A204.1 (cell line): ENCODE results near the gene SNTB2.
"Not testable (repeated sequence)": the region's sequence is repeated elsewhere in the genome, so short reads cannot be mapped to it uniquely, and the experiment has no call there.

Experiments used
- FAIRE-seq: peaks from 2 replicates; lab custom pipeline; 2012; peaks lifted over from hg19 to GRCh38; lab: Jason Lieb, UNC

SNTB2 gene

DNA sequence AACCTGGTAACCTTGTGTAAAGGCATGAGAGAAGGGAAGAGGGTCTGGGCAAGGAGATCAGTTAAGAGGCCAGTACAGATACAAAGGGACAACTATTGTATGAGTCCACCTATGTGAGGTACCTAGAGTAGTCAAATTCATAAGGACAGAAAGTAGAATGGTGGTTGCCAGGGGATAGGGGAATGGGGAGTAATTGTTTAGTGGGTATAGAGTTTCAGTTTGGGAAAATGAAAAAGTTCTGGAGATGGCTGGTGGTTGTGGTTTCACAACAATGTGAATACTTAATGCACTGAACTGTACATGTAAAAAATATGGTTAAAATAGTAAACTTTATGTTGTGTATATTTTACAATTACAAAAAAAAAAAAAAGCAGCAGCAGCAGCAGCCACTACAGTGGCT is 49.4 kb downstream of the SNTB2 start:
- FAIRE-seq, result no peak

DNA sequence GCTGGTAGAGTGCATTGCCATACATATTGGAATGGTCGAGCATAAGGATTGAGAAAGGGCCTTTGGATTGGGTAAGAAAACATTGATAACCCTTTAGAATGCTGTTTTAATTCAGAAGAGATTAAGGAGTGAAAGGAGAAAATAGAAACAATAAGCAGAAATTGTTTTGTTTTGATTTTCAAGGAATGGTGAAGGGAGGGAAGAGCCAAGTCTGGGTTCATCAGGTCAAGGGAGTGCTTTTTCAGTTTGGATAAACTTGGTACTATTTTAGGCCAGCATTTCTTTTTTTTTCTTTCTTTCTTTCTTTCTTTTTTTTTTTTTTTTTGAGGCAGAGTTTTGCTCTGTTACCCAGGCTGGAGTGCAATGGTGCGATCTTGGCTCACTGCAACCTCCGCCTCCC is 50.3 kb downstream of the SNTB2 start:
- FAIRE-seq, result no peak

DNA sequence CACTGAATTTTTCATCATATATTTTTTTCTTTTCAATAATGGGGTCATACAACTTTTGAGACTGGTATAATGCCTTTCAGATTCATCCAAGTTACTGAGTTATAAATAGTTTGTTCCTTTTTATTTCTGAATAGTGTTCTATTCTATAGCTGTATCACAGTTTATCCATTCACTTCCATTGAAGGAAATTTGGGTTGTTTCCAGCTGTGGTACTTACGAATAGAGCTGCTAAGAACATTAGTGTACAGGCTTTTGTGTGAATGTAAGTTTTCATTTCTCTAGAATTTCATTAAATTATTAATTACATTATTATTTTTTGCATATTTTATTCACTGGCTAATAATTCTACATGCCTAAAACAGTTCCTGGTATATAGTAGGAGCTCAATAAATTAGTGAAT is 52.9 kb downstream of the SNTB2 start:
- FAIRE-seq, result no peak

DNA sequence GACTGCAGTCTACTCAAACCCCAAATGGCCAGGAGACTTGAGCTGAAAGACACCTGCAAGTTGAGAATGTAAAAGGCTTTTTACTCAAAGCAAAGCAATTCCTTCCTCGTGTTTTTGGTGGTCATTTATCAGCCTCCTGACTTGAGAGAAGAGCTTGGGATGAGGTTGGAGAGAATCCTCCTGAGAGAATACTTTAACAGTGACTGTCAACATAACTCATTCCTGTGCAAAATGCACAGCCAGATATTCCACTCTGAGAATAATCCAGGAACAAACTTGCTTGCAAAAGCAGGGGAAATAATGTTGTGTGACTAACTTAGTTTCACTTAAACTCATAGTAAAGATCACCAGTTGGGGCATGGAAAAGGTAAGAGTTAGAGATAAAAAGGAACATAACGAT is 53.4 kb downstream of the SNTB2 start:
- FAIRE-seq, result no peak

DNA sequence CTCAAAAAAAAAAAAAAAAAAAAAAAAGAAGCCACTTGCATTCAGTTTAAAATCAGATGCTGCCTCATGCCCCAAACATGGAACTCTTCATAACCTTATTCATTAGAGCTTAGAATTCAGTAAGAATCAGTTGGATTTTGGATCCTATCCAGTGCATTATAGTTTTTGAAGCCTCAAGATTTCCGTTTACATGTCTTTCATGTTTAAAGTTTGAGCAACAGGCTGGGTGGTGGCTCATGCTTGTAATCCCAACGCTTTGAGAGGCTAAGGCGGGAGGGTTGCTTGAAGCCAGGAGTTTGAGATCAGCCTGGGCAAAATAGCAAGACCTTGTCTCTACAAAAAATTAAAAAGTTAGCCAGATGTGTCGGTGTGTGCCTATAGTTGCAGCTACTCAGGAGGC is 55.0 kb downstream of the SNTB2 start:
- FAIRE-seq, result no peak

DNA sequence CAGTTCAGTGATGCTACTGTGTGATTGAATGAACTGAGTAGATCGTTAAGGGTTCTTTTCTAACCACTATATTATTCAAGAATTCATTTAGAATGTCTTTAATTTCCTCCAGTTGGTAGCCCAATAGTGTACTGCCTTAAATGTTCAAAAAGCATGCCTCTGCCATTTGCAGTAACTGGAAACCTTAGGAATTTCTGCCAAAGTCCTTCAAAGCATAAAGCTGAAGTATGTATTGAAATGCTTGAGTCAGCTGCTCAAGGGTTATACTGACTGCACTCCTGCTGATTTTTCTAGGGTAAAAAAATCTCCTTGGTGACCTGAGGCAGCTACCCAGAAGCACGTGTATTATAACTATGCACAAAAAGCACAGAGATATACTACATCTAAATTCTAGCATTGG is 56.5 kb downstream of the SNTB2 start:
- FAIRE-seq, result no peak

DNA sequence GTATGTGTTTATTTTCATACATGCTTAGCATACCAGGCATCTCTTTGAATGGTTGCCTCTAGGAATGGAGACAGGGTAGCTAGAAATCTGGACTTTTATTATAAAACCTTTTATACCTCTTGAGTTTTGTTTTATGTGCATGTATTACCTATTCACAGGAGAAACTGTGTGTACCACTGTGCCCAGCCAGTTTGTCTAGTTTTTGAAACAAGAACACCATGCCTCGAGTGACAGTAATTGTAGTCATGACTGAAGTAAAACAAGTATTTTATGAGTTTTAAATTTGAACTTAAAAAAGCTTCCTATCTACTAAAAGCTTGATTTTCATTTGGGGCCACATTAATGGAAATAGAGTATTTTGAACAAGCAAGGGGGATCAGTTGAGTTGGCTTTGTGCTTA is 57.4 kb downstream of the SNTB2 start:
- FAIRE-seq, result no peak

DNA sequence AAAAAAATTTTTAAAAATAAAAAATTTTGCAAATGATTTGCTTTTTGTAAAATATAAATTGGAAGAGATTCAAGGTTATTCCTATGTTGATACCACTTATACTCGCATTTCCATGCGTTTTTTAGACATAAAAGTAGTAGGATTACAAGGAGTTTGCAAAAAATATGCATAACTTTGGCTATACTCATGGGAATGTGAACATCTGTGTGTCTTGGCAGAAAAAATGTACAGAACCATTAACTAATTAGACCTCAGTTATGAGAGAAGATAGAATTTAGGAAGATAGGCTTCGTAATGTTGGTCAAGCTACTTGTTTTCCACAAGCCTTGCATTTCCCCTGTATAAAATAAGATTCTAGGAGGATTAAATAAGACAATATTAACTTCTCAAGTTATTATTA is 63.1 kb downstream of the SNTB2 start:
- FAIRE-seq, result no peak

DNA sequence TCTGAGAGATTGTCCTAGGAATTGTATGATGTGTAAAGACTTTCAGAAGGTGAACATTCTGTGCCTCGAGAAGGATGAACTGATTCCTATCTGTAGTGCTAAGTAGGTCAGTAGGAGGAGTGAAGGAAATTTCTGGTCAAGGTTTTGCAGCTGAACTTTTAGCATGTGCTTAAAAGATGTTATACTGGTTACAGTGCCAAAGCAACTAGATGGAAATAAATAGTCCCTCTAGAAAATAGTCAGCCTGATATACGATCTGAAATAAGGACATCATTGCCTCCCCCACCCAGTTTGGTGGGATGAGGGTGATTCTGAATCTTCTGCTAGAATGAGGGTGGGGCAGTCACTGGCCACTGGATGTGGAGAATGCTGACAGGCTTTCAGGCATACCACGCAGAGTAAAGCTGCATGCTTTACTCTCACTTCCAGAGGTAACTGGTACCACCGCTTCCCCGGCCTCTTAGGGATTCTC is 66.9 kb downstream of the SNTB2 start:
- no peak for FAIRE-seq

DNA sequence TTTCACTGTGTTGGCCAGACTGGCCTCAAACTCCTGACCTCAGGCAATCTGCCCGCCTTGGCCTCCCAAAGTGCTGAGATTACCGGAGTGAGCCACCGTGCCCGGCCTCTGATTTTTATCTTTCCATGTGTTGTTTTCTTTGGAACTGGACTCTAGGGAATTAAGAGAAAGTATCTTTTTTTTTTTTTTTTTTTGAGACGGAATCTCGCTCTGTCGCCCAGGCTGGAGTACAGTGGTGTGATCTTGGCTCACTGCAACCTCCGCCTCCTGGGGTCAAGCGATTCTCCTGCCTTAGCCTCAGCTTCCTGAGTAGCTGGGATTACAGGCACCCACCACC is 72.4 kb downstream of the SNTB2 start:
- FAIRE-seq, result not testable (repeated sequence)

DNA sequence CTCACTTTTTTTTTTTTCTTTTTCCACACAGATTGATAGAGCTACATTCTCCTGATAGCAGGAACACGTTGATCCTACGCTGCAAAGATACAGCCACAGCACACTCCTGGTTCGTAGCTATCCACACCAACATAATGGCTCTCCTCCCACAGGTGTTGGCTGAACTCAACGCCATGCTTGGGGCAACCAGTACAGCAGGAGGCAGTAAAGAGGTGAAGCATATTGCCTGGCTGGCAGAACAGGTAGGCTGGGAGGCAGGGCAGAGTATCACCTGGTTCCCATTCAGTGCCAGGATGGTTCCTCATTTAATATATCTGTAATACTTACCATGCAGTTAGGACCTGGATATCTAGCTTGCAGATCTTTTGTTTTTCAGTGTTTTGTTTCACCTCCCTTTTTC is 73.1 kb downstream of the SNTB2 start:
- FAIRE-seq, result no peak

DNA sequence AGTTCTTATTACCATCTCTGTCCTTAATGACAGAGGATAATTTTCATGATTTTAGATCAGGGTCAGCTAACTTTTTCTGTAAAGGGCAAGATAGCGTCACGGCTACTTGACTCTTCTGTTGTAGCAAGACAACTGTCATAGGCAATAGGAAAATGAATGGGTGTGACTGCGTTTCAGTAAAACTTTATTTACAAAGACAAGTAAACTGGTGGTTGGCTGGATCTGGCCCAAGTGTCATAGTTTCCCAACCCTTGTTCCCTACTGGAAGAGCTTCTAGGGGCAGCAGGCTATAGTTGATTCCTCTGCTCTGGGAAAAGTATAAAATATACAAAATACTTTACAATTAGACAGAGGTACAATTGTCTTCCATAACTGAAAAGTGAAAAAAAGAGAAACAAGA is 73.5 kb downstream of the SNTB2 start:
- no peak for FAIRE-seq

DNA sequence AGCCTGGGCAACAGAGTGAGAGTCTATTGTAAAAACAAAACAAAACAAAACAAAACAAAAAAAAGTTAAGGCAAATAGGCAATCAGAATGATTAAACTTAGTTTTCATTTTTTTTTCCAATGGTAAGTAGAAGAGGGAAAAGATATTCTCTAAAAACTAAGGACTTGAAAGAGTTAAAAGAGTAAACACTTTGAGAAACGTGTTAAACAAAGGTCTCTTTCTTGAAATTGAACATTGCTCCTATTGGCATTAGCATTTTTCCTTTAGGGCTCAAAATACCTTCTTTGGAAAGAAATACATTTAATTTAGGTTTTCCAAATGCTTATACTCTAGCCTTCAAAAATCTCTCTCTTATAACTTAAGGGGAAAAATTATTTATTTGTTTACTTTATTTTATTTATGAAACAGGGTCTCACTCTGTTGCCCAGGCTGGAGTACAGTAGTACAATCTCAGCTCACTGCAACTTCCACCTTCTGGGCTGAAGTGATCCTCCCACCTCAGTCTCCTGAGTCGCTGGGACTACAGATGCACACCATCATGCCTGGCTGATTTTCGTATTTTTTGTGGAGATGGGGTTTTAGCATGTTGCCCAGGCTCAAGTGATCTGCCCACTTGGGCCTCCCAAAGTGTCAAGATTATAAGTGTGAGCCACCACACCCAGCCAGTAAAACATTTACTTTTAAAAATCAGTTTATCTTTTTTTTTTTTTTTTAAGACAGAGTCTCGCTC is 79.5 kb downstream of the SNTB2 start:
- no peak for FAIRE-seq

DNA sequence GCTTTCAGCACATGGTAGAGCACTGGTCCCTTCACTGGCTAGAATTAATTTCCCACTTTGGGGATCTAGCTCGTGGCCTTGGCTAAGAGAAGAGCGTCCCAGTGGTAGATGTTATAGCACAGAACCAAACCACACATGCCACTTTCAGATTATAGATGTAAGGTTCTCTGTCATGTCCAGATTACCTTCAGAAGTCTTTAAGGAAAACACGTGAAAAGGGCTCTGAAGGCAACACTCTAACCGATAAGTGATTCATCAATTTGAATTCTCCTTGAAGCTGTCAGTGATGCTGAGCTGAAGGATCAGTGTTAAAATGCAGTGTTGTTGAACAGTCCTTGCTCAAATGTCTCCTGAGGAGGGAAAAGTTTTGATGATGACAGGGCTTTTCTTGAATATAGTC is 80.7 kb downstream of the SNTB2 start:
- no peak for FAIRE-seq

DNA sequence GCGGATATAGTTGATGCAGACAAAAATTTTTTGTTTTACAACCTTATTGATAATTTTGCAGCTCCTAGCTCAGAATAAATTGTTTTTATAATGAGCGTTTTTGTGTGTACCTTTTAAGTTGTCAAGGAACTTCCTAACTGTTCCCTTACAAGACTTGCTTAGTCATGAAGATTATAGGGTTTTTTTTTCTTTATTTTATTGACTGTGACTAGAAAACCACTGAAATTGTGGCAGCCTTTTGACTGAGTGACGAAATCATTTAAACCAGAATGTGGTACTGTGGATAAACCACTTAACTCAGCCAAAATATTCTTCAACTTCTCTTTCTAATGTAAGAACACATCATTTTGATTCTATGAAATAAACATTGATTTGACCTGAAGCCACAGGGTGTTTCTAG is 83.4 kb downstream of the SNTB2 start:
- no peak for FAIRE-seq

DNA sequence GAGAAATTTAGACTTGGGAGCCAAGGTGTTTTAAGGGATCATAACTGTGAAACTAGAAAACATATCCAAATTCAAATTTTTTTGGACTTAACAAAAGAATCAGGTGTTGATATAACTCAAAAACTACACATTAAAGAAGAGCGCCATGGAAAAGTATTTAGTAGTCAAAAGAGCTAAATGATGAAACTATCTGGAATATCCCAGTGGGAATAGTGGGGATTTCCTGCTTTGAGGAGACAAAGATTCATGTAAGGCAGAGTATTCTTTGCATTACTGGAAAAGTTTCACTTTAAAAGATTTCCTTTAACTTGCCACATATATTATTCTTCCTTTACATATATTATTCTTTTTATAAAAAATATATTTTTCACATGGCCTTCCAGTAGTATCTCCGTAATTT is 83.9 kb downstream of the SNTB2 start:
- no peak for FAIRE-seq

DNA sequence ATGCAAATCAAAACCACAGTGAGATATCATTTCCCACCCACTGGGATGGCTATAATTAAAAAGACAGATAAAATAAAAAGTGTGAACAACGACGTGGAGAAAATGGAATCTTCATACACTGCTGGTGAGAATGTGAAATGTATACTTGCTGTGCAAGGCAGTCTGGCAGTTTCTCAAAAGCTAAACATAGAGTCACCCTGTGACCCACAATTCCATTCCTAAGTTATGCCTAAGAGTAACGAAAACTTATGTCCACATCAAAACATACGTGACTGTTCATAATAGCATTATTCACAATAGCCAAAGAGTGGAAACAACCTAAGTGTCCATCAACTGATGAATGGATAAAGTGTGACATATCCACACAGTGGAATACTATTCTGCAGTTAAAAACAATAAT is 86.0 kb downstream of the SNTB2 start:
- no peak for FAIRE-seq

DNA sequence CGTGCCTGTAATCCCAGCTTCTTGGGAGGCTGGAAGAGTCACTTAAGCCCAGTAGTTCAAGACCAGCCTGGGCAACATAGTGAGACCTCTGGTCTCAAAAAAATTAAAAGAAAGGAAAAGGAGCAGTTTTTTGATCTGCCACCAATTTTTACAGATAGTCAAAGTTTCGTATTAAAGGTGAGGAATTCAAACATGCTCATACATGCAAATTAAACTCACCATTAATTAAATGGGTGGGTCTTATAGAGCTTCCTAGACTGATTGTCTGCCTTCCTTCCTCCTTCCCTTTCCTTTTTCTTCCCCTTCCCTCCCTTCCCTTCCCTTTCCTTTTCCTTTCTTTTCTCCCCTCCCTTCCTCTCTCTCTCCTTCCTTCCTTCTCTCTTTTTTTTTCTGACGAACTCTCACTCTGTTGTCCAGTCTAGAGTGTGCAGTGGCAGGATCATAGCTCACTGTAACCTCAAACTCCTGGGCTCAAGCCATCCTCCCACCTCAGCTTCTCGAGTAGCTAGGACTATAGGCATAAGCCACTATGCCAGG is 87.8 kb downstream of the SNTB2 start:
- FAIRE-seq, result no peak

DNA sequence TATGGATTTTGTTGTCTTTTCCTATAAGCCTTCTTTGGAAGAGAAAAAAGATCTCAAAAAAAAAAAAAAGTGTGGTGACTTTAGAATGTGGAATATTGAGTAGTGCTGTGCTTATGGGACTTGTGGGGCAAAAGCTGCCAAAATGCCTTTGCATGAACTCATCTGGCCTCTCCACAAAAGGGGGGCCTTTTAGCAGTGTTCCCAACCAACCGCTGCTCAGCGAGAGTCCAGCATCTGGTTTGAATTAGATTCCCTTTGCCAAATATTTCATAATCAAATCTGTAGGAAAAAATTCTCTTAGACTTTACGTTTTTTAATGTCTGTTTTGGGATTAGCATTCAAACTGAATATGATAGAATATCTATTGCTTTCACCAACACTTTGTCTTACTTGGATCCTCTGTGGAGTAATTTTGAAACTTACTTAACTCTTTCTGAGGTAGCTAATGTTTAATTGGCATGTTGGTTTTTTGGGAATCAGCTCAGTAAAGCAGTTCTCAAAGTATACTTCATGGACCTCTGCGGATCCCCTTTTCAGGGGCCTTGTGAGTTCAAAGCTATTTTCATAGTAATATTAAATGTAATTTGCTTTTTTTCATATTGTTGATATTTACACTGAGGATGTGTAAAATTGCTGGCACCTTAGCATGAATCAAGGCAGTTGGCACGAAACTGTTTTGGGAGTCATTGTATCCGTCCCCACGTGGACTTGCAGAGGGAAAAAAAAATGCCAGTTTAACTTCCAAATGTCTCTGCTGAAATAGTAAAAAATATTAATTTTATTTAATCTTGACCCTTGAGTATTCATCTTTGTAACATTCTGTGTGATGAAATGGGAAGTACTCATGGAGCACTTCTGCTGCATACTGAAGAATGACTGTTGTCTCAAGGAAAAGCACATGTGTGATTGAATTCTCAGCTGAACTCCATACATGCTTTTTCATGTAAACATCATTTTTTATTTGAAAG is 89.5 kb downstream of the SNTB2 start:
- FAIRE-seq, result no peak

DNA sequence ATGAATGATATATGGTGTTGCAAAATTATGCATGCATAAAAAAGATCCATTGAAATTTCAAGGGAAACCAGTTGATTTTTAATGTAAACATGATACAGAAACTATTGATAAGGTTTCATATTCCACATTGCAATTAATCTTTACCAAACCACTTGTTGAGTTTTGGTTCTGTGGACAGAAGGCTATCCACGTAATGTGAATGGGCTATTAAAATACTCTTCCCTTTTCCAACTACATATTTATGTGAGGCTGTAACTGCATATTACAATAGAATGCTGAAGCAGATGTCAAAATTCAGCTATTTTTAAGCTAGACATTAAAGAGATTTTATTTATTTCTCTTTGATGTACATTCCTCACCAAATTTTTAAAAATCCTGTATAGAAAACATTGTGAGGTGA is 90.4 kb downstream of the SNTB2 start:
- FAIRE-seq, result no peak

DNA sequence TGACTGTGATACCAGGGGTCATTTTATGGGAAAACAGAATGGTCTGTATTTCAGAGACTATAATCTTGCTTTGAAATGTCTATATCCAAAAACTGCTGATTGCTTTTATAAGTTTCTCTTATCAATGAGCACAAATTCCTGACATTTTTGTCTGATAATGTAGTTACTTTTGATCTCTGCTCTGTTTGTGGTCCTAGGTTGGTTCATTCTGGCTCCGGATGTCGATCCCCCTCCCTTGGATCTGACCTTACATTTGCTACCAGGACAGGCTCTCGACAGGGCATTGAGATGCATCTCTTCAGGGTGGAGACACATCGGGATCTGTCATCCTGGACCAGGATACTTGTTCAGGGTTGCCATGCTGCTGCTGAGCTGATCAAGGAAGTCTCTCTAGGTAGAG is 96.9 kb downstream of the SNTB2 start:
- no peak for FAIRE-seq

DNA sequence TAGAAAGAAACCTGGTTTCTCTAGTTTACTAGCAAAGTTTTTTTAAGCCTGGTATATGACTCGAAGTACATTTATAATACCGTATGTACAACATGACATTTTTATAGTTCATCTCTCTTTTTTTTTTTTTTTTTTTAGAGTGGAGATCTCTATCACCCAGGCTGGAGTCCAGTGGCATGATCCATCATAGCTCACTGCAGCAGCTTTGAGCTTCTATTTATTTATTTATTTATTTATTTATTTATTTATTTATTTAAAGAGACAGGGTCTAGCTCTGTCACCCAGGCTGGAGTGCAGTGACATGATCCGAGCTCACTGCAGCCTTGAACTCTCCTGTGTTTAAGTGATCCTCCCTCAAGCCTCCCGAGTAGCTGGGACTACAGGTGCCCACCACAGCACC is 98.3 kb downstream of the SNTB2 start:
- no peak for FAIRE-seq

DNA sequence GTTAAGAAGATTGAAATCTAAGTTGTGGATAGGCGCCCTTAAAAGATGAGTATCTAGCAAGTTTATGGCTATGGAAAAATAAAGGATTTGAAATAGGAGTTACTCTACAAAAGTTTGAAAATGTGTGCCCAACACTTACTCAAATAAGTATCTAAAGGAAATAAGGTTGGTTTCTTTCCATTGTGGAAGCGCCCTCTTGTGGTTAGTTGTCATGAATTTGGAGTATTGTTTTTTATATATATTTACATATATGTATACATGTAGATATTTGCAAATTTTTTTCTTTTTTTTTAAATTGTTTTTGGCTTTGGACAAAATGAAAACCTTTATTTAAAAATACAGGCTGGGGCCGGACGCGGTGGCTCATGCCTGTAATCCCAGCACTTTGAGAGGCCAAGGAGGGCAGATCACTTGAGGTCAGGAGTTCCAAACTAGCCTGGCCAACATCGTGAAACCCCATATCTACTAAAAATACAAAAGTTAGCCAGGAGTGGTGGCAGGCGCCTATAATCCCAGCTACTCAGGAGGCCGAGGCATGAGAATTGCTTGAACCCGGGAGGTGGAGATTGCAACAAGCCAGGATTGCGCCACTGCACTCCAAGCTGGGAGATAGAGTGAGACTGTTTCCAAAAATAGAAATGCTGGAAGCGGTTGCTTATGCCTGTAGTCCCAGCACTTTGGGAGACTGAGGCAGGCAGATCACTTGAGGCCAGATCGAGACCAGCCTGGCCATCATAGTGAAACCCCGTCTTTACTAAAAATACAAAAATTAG is 100.2 kb downstream of the SNTB2 start:
- peak; percentile 98 for FAIRE-seq
